Fibroblast of gingiva (primary cell): ENCODE results near the gene SLC19A3.
A peak's percentile ranks its signal among the peaks of the same experiment; 100 is the strongest.
"Not testable (repeated sequence)": the region's sequence is repeated elsewhere in the genome, so short reads cannot be mapped to it uniquely, and the experiment has no call there.

Source experiments
- DNase-seq: peaks from one replicate; pipeline ENCODE4 v3.0.0-alpha.2; 2011; ENCODE audit warnings: low read depth

The SLC19A3 gene

GRCh38 chr2:227703280-227703732, 14.5 kb downstream of the SLC19A3 start:
- peak; percentile 75 for DNase-seq

GRCh38 chr2:227701556-227701955, 16.3 kb downstream of the SLC19A3 start:
- DNase-seq = no peak

- DNase-seq = peak; percentile 57
Observed at GRCh38 chr2:227696990-227697679, 20.7 kb downstream of the SLC19A3 start.

- DNase-seq = peak; percentile 57
Observed at GRCh38 chr2:227687189-227687588, 30.6 kb downstream of the SLC19A3 start.

GRCh38 chr2:227684258-227684657, 33.6 kb downstream of the SLC19A3 start:
- DNase-seq = peak; percentile 5

GRCh38 chr2:227677928-227678327, 39.9 kb downstream of the SLC19A3 start:
- no peak for DNase-seq

- peak; percentile 39 for DNase-seq
Observed at GRCh38 chr2:227674485-227674884, 43.3 kb downstream of the SLC19A3 start.

GRCh38 chr2:227673620-227674019, 44.2 kb downstream of the SLC19A3 start:
- DNase-seq = not testable (repeated sequence)

- peak; percentile 54 for DNase-seq
Observed at GRCh38 chr2:227671170-227671905, 46.5 kb downstream of the SLC19A3 start.

- not testable (repeated sequence) for DNase-seq
Observed at GRCh38 chr2:227666631-227667170, 51.1 kb downstream of the SLC19A3 start, which contains the start of gene SCYGR5. SCYGR5 (plus strand) TSS chr2:227666804; CDS start chr2:227666804, 0 bp downstream.

GRCh38 chr2:227665189-227665940, 52.5 kb downstream of the SLC19A3 start:
- no peak for DNase-seq

GRCh38 chr2:227661827-227662226, 56.0 kb downstream of the SLC19A3 start:
- DNase-seq = no peak

- no peak for DNase-seq
Observed at GRCh38 chr2:227661025-227661649, 56.7 kb downstream of the SLC19A3 start.

GRCh38 chr2:227657199-227657845, 60.5 kb downstream of the SLC19A3 start:
- DNase-seq = peak; percentile 46

GRCh38 chr2:227655454-227655853, 62.4 kb downstream of the SLC19A3 start:
- peak; percentile 88 for DNase-seq

- no peak for DNase-seq
Observed at GRCh38 chr2:227654426-227654825, 63.4 kb downstream of the SLC19A3 start.

- peak; percentile 76 for DNase-seq
Observed at GRCh38 chr2:227653419-227653818, 64.4 kb downstream of the SLC19A3 start.

GRCh38 chr2:227643990-227644551, 73.8 kb downstream of the SLC19A3 start:
- no peak for DNase-seq

- no peak for DNase-seq
Observed at GRCh38 chr2:227642656-227643055, 75.2 kb downstream of the SLC19A3 start.

- DNase-seq = no peak
Observed at GRCh38 chr2:227634201-227634600, 83.6 kb downstream of the SLC19A3 start.
